Amygdala (tissue), 56 donors: ENCODE results near the gene MYO18A.
"Not testable (repeated sequence)": the region's sequence is repeated elsewhere in the genome, so short reads cannot be mapped to it uniquely, and the experiment has no call there.

Experiments used
- DNase-seq, 56 donors: peaks; one replicate each; lab custom pipeline; 2025; lab: John Stamatoyannopoulos, UW

MYO18A gene

DNA sequence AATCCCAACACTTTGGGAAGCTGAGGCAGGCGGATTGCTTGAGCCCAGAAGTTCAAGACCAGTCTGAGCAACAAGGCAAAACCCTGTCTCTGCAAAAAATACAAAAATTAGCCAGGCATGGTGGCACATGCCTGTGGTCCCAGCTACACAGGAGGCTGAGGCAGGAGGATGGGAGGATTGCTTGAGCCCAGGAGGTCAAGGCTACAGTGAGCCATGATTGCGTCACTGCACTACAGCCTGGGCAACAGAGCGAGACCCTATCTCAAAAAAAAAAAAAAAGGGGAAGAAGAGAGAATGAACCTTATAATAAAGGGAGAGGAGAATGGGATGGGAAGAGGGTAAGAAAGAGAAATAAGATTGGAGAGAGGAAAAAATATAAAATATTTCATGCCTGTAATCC, 91.4 kb downstream of the MYO18A start:
- DNase-seq: not testable (repeated sequence)

DNA sequence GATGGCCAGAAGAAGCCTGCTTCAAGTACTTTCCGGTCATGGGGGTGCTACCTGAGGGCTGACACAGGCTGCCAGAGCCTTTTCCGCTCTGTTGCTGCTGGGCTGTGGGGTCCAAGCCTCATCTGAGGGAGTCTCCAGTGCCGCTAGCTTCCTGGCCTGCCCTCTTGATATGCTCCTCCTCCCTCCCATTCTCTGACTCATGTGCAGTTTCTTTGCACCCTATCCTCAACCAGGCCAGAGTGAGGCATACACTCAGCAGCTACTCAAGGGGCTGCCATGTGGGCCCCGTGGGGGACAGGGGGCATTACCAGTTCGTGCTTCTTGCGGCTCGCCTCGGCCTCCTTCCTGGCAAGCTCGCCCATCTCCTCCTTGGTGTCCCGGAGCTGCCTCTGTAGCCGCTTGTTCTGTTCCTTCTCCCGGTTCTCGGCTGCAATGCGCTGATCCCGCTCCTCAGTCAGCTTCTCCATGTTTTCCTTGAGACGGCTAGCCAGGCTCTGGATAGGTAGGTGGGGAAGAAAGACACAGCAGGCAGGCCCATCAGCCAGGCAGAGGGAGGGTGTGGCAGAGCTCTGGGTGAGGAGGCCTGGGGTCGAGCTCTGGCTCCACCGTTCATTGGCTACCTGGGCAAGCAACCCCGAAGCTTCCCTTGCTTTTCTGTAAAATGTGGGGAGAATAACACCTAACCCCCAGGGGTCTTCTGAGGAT, 93.4 kb downstream of the MYO18A start:
- DNase-seq: no peak

DNA sequence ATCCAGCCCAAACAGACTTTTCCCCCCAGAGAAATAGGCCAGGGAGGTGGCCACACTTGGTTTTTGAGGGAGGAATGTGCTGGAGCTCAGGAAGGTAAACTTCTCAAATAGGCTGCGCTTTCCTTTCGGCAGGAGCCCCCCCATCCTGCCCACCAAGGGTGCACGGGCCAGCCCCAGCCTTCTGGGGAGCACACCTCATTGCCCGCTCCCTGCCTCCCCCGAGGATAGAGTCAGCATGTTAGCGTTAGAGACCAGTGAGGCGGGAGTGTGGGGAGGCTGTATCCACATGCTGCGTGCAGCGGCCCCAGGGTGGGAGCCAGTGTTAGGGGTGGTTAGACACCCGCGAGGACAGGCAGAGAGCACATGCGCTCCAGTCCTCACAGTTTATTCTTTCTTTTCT, 95.0 kb downstream of the MYO18A start:
- no peak for DNase-seq

DNA sequence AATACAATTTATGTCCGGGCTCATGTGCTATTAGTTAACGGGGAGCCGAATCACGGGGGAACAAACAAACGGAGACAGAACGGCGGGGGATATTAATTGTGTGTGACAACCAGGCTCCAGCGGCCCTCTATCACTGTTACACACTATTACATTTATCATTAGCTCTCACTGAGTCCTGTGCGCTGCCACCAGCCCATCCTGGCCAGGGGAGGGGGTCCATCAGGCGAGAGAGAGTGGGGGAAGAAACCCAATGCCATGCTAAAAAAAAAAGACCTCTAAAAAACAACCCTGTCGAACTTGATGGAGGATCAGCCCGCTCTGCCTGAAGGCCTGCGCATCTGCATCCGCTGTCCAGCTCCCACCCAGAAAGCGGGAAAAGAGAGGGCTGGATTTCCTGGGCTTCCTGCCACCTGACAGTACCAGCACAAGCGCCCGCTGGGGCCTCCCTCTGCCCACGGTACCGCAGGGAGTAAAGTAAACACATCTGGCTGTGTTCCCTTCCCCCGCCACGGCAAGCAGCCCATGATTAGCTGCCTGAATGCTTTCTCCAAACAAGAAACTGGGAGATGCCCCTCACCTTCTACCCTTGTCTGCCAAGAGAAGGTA, 95.6 kb downstream of the MYO18A start:
- DNase-seq: peak in 12 of 56 donors; percentile 10 to 38 (median 24)

DNA sequence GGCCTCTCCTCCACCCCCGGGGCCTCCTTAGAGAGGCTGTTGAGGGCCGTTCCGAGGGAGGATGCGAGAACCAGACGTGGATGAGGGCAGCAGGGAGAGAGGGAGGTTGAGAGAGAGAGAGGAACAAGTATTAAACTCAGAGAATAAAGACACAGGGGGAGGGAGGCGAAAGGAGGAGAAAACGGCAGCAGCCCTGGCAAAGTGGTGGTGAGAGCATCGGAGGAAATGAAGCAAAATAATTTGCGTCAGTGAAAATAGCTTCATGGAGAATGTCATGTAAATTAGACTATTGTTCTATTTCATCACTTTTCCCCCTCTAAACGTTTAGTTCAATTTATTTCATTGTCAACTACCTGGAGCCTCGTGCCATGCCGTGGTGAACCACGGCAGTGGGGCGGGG, 99.2 kb downstream of the MYO18A start:
- DNase-seq: no peak

DNA sequence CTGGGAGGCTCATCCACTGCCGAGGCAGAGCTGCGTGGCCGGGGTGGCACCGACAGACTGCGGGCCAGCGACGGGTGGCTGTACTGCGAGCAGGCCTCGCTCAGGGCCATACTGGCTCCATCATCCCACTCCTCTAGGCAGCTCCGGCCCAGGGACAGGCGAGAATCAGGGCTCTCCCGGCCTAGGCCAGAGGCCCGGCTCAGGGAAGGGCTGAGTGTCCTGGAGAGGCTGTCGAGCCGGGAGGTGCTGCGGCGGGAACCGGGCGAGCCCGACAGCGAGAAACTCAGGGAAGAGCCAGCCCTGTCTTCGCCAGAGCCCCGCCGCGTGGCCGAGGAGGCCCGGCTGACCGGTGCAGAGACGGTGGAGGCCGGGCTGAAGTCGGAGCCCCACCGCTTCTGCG, 99.9 kb downstream of the MYO18A start:
- DNase-seq: no peak

DNA sequence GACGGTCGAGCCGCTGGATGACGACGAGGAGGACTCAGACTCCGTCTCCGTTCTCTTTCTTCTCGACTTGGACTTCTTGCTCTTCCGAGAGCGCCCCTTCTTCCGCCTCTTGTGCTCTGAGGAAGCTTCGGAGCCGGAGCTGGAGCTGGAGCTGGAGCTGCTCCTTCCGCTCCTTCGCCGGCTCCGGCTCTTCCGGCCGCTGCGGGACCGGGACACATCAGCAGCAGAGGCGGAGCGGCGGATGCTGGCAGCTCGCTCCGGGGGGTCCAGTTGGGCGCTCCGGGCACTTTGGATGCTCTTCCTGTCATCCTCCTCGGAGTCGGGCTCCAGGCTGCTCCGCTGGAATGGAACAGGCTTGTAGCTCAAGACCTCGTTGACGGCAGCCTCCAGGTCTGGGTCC, 100.3 kb downstream of the MYO18A start:
- DNase-seq: no peak

DNA sequence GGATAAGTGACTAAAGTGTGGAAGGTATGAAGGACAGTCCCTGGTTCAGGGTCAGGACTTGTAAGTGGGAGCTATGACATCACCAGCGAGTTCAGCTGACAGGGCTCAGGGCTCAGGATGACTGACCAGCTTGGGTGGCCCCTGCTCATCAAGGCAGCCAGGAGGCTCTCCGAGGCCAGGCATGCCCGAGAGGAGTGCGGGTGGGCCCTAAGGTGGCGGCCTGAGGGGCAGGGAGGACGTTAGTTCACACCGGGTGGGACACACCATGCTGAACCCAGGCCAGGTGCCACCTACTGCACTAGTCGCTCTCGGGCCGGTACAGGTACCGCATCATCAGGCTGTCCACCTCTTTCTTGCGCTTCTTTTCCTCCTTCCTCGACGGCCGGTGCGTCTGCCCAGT, 100.8 kb downstream of the MYO18A start:
- DNase-seq: no peak

DNA sequence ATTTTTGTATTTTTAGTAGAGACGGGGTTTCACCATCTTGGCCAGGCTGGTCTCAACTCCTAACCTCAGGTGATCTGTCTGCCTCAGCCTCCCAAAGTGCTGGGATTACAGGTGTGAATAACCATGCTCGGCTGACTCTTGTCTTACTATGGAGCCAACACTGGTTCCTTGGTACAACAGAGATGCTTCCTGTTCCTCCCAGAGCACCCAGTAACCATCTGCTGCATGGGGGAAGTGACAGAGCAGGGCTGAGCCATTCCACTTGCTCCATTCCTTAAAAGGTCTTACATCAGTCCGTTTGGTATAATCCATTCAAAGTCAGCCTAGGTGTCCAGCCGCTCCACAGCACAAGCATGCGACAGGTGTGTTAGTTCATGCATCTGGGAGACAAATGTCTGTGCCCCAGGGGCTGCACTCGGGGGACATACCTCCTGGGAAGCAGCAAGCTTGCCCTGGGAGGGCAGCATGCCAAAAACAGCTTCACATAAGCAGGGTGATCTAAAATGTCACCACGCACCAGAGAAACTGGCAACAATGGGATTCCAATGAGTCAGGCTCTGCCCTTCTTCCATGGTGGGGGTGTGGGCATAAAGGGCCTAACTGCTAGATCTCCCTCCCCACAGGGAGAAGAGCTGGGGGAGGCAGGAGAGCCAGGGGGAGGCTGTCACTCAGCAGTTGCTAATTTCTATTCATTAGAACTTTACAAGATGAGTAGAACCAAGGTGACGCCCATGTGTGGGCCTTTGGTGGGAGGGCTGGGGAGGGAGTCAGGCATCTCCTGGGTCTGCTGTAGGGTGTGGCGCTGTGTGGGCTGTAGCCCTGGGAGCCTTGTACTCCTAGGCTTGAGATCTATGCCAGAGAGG, 101.8 kb downstream of the MYO18A start:
- DNase-seq: peak in 12 of 56 donors; percentile 22 to 75 (median 40)

DNA sequence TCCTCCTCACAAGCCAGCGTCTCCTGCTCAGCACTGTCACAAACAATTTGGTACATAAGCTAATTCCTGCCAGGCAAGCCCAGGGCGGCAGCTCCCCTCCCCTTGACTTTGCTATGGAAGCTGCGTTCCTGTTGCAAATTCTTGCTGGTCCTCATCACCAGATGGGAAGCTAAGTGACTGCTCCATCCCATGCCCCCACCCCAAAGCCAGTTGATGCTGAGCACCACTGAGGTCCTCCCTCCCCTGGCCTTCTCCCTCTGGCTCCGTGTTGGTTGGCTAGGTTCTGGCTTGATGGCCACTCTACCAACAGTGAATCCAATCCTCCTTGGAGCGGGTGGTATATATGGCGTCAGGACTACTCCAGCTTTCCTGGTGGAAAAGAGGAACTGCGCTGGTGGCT, 102.9 kb downstream of the MYO18A start:
- no peak for DNase-seq

DNA sequence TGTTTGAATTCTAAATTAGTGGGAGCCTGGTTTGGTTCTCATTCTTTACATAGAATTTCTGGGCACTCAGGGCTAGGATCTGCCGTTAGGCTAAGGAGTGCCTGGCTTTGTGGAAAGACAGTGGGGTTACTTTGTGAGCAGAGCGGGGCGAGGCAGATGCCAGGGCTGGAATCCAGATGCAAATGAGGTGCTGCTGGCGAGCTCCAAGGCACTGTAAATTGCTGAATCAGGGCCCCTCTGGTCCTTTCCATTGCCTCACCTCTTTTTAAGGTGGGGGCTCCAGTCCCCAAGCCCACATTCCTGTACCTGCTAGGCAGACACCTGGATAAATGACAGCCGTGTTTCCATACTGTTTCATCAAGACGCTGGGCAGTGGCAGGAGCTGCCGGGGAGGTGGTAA, 103.5 kb downstream of the MYO18A start:
- peak in 41 of 56 donors; percentile 13 to 81 (median 50) for DNase-seq

DNA sequence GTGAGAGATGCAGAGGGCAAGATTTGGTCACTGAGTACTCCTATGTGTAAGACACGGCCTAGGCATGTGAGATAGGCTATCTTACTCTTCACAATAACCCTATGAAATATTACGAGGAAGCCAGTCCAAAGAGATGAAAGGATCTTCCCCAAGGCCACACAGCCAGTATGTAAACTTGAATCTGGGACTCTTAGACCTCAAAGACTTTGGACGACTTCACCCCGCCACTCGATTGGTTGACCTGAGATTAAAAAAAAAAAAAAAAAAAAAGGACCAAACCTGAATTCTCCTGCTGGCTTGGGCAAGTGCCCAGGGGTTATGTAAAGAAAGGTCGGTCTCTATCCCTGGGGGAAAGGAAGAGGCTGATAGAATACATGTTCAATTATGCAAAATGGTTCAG, 104.1 kb downstream of the MYO18A start:
- DNase-seq: no peak

DNA sequence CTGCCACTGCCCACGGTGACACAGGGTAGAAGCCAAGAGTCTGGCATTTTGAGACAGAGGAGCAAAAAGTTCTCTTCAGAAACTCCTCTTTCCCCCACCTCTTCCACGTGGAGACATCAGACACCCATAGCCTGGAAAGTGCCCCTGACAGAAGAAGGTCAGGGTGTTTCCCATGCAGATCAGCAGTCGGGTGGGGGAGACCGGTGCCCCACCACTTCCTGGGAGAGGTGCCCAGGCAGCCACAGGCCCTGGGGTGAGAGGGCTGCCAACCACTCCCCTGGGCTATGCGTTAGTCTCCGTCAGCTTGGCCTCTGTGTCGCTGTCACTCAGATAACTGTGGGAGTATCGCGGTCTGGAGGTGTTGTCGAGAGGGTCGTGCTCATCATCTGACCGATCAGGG, 105.7 kb downstream of the MYO18A start:
- no peak for DNase-seq

DNA sequence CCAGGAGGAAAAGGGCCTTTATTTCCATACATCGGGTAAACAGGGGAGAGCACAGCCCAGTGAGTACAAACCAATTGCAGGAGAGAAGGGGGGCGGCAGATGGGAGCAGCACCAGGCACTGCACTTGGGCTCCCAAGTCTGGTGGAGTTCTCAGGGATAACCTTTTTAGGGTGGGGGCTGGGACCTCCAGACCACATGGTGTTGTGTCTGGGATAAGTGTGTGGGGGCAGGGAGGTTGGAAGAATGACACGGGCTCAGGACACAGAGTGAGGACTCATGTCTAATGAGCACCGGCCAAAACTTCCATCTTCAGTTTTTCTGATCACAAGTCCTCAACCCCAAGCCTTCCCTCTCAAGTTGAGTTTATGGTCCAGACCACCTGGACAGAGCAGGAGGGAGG, 106.7 kb downstream of the MYO18A start:
- no peak for DNase-seq

DNA sequence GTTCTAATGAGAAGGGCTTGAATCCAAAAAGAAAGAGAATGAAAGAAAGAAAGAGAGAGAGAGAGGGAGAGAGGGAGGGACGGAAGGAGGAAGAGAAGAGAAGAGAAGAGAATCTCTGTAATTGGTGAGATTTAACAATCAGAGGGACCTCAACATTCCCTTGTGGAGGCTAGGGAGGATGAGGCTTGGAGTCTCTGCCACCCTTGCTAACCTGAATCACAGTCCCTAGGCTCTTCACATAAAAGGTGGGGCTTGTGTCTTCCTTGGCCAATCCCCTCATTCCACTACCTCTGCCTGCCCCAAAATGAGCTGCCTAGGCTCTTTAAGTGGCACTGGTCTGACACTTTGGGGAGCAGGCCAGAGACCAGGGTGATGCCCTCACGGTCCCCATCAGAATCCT, 107.2 kb downstream of the MYO18A start:
- DNase-seq: no peak

DNA sequence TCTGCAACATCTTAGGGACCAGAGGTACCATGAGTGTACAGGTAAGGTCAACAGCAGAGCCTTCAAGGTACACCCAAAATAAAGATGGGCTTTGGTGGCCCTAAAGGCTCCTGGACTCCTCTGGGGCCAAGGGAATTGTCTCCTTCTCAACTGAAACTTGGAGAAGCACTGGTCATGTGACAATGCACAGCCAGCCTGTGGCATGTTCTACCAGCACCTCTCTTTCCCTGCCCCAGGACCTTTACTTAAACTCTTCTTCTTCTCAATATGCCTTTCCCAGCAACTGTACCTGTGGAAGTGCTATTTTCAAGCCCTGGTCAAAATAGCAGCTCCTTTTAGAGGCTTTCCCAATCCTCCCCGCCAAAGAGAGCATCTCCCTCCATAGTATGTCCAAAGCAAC, 108.9 kb downstream of the MYO18A start:
- no peak for DNase-seq

DNA sequence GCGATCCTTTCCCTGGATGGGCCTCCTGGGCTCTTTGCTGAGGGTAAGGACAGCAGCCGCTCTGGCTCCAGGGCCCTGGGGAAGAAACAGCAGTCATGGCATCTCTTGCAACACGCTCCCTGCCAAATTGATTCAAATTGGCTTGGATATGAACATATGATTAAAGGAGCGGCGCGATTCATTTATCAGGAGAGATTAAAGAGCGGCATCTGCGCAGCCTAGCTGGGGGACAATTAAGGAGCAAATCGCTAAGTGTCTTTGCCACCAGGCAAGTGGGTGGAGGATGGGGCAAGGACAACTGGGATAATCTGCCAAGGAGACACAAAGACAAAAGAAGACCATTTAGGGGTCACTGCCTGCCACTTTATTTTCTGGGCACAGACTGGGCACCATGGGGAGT, 109.4 kb downstream of the MYO18A start:
- DNase-seq: no peak

DNA sequence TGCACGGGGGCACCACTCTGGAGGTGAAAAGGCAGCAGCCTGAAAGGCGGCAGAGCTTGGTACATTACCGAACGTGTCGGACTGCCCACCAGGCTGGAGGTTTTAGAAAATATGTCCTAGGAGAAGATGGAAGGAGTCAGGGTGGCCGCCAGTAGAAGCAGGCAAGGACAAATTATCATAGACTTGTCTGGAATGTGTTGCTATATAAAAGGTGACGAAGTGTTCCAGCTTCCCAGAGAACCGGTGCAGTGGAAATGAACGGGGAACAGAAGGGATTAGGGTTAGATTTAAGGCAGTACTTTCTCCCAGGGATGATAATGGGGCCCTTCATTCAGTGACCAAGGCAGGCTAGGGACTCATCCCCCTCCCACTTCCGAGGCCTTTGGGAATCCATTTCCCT, 109.9 kb downstream of the MYO18A start:
- no peak for DNase-seq

DNA sequence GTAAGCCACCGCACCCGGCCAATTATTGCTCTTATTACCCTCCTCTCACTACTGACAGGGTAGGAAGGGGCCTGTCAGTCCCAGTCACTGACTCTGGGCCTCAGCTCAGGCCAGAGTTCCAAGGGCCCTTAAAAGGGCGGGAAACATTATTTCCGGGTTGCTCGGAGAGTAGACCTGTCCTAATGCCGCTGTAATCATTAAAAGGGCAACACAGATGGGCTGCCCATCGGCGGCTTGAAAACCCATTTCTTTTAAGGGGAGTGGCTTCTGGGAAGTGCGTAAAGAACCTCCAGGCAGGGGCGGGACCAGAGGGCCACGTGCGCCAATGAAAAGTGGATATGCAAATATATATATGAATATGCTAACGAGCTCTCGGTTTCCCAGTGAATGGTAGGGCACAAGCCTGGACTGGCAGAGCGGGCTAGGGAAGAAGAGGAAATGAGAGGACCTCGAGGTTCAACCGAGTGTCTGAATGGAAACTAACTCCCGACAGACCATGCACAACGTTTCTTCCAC, 110.6 kb downstream of the MYO18A start:
- DNase-seq: peak in 1 of 56 donors; percentile 39

DNA sequence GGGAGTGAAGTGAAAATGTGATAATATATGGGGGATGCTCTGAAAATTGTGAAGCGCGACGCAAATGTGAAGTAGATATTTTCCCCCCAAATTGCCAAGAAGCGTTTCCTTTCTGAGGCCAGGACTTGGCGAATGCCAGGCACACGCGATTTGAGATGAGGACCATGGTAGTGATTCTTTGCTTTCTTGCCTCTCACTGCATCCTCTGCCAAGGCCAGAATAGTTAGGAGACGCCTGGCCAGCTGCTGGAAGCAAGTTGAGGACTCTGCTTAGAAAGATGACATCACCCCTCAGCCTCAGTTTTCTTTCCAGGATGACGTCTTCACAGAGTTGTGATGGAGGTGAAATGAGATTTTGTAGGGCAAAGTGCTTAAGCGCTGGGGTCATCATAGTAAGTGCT, 111.4 kb downstream of the MYO18A start:
- peak in 8 of 56 donors; percentile 14 to 41 (median 26) for DNase-seq

DNA sequence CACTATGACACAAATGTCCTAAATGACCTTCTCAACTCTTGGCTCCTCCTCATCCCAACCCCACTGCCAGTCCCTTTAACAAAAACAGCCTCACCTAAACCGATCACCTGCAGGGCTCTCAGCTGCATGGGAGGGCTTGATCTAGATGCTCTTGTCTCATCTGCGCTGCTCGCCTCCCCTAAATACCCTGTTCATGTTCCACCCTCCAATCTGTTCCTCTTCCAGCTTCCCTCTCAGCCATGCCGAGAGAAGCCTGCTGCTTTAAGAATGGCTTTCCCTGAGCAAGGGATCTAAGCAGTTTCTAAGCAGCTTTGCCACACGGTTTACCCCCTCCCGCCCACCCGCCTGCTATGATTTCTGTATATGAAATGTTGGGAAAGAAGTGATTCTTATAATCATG, 113.6 kb downstream of the MYO18A start:
- DNase-seq: peak in 4 of 56 donors; percentile 15 to 26 (median 17)
